B cell (primary cell): ENCODE results near the gene CCDC60. TPM values are rescaled to one million over a fixed set of nuclear protein-coding genes. Genes with fewer than 3 reads are reported as not detected.

Source experiments
- ATAC-seq: fragments of 200-7000 bp; cut with Tn5 transposase; one replicate; pipeline ENCODE4 v1.10.0; 2021; ENCODE audit warnings: low read depth, mild to moderate bottlenecking, moderate number of reproducible peaks, moderate library complexity
- CTCF ChIA-PET: fragments of 350-600 bp; sonication (Branson Sonifier 250); formaldehyde crosslinking; loops from one replicate; lab custom pipeline; 2021; ENCODE audit warnings: antibody characterized with exemption, inconsistent platforms; lab: Charles Lee
- POLR2A ChIA-PET: fragments of 350-600 bp; sonication (Branson Sonifier 250); formaldehyde crosslinking; loops from one replicate; lab custom pipeline; 2021; ENCODE audit warnings: antibody characterized with exemption; lab: Charles Lee
- DNase-seq: peaks from one replicate; pipeline ENCODE4 v3.0.0; 2013
- H2AFZ ChIP-seq: 2 replicates; pipeline ENCODE4 v1.6.1; 2012; ENCODE audit warnings: mild to moderate bottlenecking, low read depth, low read length; ENCODE audit not compliant: insufficient read depth, poor library complexity, severe bottlenecking
- H3K27ac ChIP-seq, 2 donors: 1 replicate in 1 of 2; 2 replicates in 1 of 2; pipeline ENCODE4 v1.5.1; 2012 to 2013; ENCODE audit warnings: low read length in 2 of 2, mild to moderate bottlenecking in 2 of 2, moderate library complexity in 1 of 2
- H3K27me3 ChIP-seq, 4 experiments: fragments of 200-600 bp in 1 of 4; sonication (generic) in 1 of 4; replicated peaks in 1 of 4; 1 replicate in 2 of 4; 2 replicates in 2 of 4; pipeline versions ENCODE4 v1.6.1 to v1.7.0; 2013 to 2016; ENCODE audit warnings: low read length in 3 of 4, mild to moderate bottlenecking in 2 of 4, mixed read lengths in 1 of 4, moderate library complexity in 1 of 4; ENCODE audit not compliant: insufficient read depth in 4 of 4, control insufficient read depth in 3 of 4; ENCODE audit errors: control extremely low read depth in 1 of 4
- H3K36me3 ChIP-seq, 2 experiments: replicated peaks in 1 of 2; 1 replicate in 1 of 2; 2 replicates in 1 of 2; pipeline versions ENCODE4 v1.6.1 to v1.7.1; 2013; ENCODE audit warnings: low read length in 1 of 2; ENCODE audit not compliant: insufficient read depth in 2 of 2, control insufficient read depth in 1 of 2; ENCODE audit errors: control extremely low read depth in 1 of 2, extremely low read depth in 1 of 2
- H3K4me1 ChIP-seq, 2 donors: fragments of 200-600 bp in 1 of 2; sonication (generic) in 1 of 2; 1 replicate in 1 of 2; 2 replicates in 1 of 2; pipeline versions ENCODE4 v1.5.1 to v1.6.1; 2013 to 2017; ENCODE audit warnings: low read length in 2 of 2; ENCODE audit not compliant: control insufficient read depth in 2 of 2, insufficient read depth in 2 of 2
- H3K4me2 ChIP-seq: replicated peaks from 2 replicates; pipeline ENCODE3; 2012; ENCODE audit warnings: mild to moderate bottlenecking, low read depth, low read length; ENCODE audit not compliant: poor library complexity, severe bottlenecking
- H3K4me3 ChIP-seq, 5 experiments: fragments of 200-600 bp in 1 of 5; sonication (generic) in 1 of 5; 1 replicate in 3 of 5; 2 replicates in 2 of 5; pipeline versions ENCODE4 v1.5.1 to v1.7.0; 2011 to 2016; ENCODE audit warnings: low read length in 4 of 5, mild to moderate bottlenecking in 4 of 5, low read depth in 2 of 5, control low read depth in 1 of 5, moderate library complexity in 1 of 5; ENCODE audit not compliant: insufficient read depth in 1 of 5; ENCODE audit errors: control extremely low read depth in 1 of 5, extremely low read depth in 1 of 5
- H3K79me2 ChIP-seq: fragments of 200-600 bp; sonication (generic); one replicate; pipeline ENCODE4 v1.6.0; 2016; ENCODE audit warnings: low read length; ENCODE audit not compliant: control insufficient read depth, insufficient read depth
- H3K9ac ChIP-seq: fragments of 200-600 bp; sonication (generic); 2 replicates; pipeline ENCODE4 v1.6.1; 2017; ENCODE audit warnings: mild to moderate bottlenecking, low read length, moderate library complexity
- H3K9me3 ChIP-seq, 3 donors: one replicate each; pipeline versions ENCODE4 v1.6.1 to v1.7.1; 2013; ENCODE audit warnings: low read length in 2 of 3; ENCODE audit not compliant: control insufficient read depth in 2 of 3, insufficient read depth in 1 of 3; ENCODE audit errors: control extremely low read depth in 1 of 3
- H4K20me1 ChIP-seq: 2 replicates; pipeline ENCODE4 v1.6.0; 2012; ENCODE audit warnings: mild to moderate bottlenecking, low read length; ENCODE audit not compliant: insufficient read depth, control insufficient read depth, poor library complexity, severe bottlenecking
- H3K27ac Mint-ChIP-seq: one replicate; pipeline ENCODE4 v1.8.0; 2021; ENCODE audit warnings: mixed read lengths
- H3K27me3 Mint-ChIP-seq: one replicate; pipeline ENCODE4 v1.8.0; 2021; ENCODE audit warnings: mixed read lengths
- H3K4me1 Mint-ChIP-seq: one replicate; pipeline ENCODE4 v1.8.0; 2021; ENCODE audit warnings: mixed read lengths
- H3K4me3 Mint-ChIP-seq: one replicate; pipeline ENCODE4 v1.8.0; 2021; ENCODE audit warnings: mixed read lengths
- H3K9me3 Mint-ChIP-seq: one replicate; pipeline ENCODE4 v1.8.0; 2022; ENCODE audit warnings: mixed read lengths; ENCODE audit not compliant: insufficient read depth
- CTCF ChIP-seq: fragments of 200-600 bp; IDR thresholded peaks from one replicate; pipeline ENCODE4 v1.8.0; 2022; ENCODE audit warnings: antibody characterized with exemption, mild to moderate bottlenecking
- EZH2 ChIP-seq: IDR thresholded peaks from 2 replicates; pipeline ENCODE4 v1.6.1; 2012; ENCODE audit warnings: borderline replicate concordance, low read depth, mild to moderate bottlenecking, moderate library complexity, low read length; ENCODE audit not compliant: insufficient read depth, poor library complexity, severe bottlenecking
- WGBS: methylation state at CpG from one replicate; pipeline ENCODE4 v1.1.5; 2013; ENCODE audit warnings: missing lambda C conversion rate; ENCODE audit not compliant: insufficient coverage; 5-methylcytosine and 5-hydroxymethylcytosine counted together
- intact Hi-C: fragments of 100-400 bp; cut with micrococcal nuclease; formaldehyde crosslinking; loops from one replicate; pipeline ENCODE4 v1.10.0; 2022
- polyA plus RNA-seq: library from polyadenylated mRNA; depleted of rRNA; stranded (reverse); fragments of >200 nt; gene quantifications from 2 replicates; pipeline ENCODE4 v1.2.3, GENCODE V29; 2012
- total RNA-seq, 2 donors: library from RNA; stranded (reverse); fragments of 120-200 nt in 1 of 2; gene quantifications; 1 replicate in 1 of 2; 2 replicates in 1 of 2; pipeline versions ENCODE4 v1.2.3 to v1.2.4, GENCODE V29; 2013 to 2022

CCDC60 gene
- total and polyA plus RNA-seq, 2 donors (not counting 1 experiment from before 2014, with no cell fraction given) = not detected

GRCh38 chr12:119547001-119547400, 212.5 kb downstream of the CCDC60 start:
- H3K27me3 Mint-ChIP-seq = peaks cover 45% of the 10 kb centered on the region
- Histone ChIP-seq H3K9ac (no peak overlapping the region), H3K4me1 (no peaks in the 10 kb centered on the region), H3K27ac (no peak overlapping the region), H4K20me1 (no peaks in the 10 kb centered on the region), H2AFZ (no peak overlapping the region), H3K27me3 (peaks cover 0 to 5% (median 0%) of the 10 kb centered on the region in 4 experiments), H3K79me2 (no peaks in the 10 kb centered on the region), H3K4me3 (no peak overlapping the region), H3K9me3 (no peaks in the 10 kb centered on the region), H3K36me3 (no peaks in the 10 kb centered on the region), H3K4me2 (no peak overlapping the region)
- ATAC-seq = no peak
- intact Hi-C loops = no loop called here
- no peak for TF ChIP-seq EZH2
- no peak for TF ChIP-seq CTCF
- no peaks in the 10 kb centered on the region for H3K4me1 Mint-ChIP-seq
- no peak overlapping the region for H3K4me3 Mint-ChIP-seq
- no peak for DNase-seq
- no peaks in the 10 kb centered on the region for H3K9me3 Mint-ChIP-seq
- no peak overlapping the region for H3K27ac Mint-ChIP-seq
- CTCF ChIA-PET = interaction anchor here (1.1 kb wide), 2 partner anchors 9 to 11 kb away, joined by 3 read pairs; no protein-coding TSS in a partner anchor
- POLR2A ChIA-PET = no interaction called here
- no CpG with 5 or more reads among the region's 1 CpG for WGBS

GRCh38 chr12:119556854-119557253, 222.3 kb downstream of the CCDC60 start:
- CTCF ChIA-PET = no interaction called here
- no peaks in the 10 kb centered on the region for H3K79me2 ChIP-seq
- no peaks in the 10 kb centered on the region for H3K9me3 ChIP-seq
- POLR2A ChIA-PET = no interaction called here
- Mint-ChIP-seq H3K27me3 (peaks cover 35% of the 10 kb centered on the region), H3K27ac (no peak overlapping the region), H3K4me1 (no peaks in the 10 kb centered on the region), H3K4me3 (no peak overlapping the region), H3K9me3 (no peaks in the 10 kb centered on the region)
- H4K20me1 ChIP-seq = no peaks in the 10 kb centered on the region
- WGBS = no CpG with 5 or more reads among the region's 1 CpG
- no peak for TF ChIP-seq EZH2
- no peak for TF ChIP-seq CTCF
- H3K9ac ChIP-seq = no peak overlapping the region
- peaks cover 0 to 4% (median 1%) of the 10 kb centered on the region in 4 experiments for H3K27me3 ChIP-seq
- H3K4me3 ChIP-seq = no peak overlapping the region
- no peak overlapping the region for H3K4me2 ChIP-seq
- H3K27ac ChIP-seq = no peak overlapping the region
- H3K4me1 ChIP-seq = no peaks in the 10 kb centered on the region
- ATAC-seq = no peak
- intact Hi-C loops = no loop called here
- no peaks in the 10 kb centered on the region for H3K36me3 ChIP-seq
- no peak overlapping the region for H2AFZ ChIP-seq
- no peak for DNase-seq
